Suppressor macrophage (primary cell): ENCODE data around the gene CELSR1.
"Not testable (repeated sequence)": the region's sequence is repeated elsewhere in the genome, so short reads cannot be mapped to it uniquely, and the experiment has no call there.

ENCODE experiments used
- DNase-seq, 4 experiments: peaks; one replicate each; pipeline ENCODE4 v3.0.0-alpha.2; 2020 to 2022

CELSR1 gene

GRCh38 chr22:46513908-46514550 is 23.4 kb downstream of the CELSR1 start:
- no peak for DNase-seq

GRCh38 chr22:46512683-46513082 is 24.7 kb downstream of the CELSR1 start:
- no peak for DNase-seq

GRCh38 chr22:46512039-46512370 is 25.4 kb downstream of the CELSR1 start:
- DNase-seq: no peak

- no peak for DNase-seq
These were observed 26.0 kb downstream of the CELSR1 start for GRCh38 chr22:46511151-46512038.

GRCh38 chr22:46509416-46510089 is 27.9 kb downstream of the CELSR1 start:
- DNase-seq: no peak

GRCh38 chr22:46508491-46508999 is 28.9 kb downstream of the CELSR1 start:
- no peak for DNase-seq

GRCh38 chr22:46507451-46508425 is 29.7 kb downstream of the CELSR1 start:
- DNase-seq: no peak

GRCh38 chr22:46504584-46504983 is 32.8 kb downstream of the CELSR1 start:
- no peak for DNase-seq

GRCh38 chr22:46502440-46503175 is 34.8 kb downstream of the CELSR1 start:
- peak; percentile 23 to 58 (median 36) for DNase-seq

- DNase-seq: peak; percentile 48 to 70 (median 56)
These were observed 35.7 kb downstream of the CELSR1 start for GRCh38 chr22:46501701-46502100.

- not testable (repeated sequence) for DNase-seq
These were observed 36.2 kb downstream of the CELSR1 start for GRCh38 chr22:46501265-46501664.

- no peak for DNase-seq
These were observed 37.2 kb downstream of the CELSR1 start for GRCh38 chr22:46500201-46500600.

- DNase-seq: no peak
These were observed 37.6 kb downstream of the CELSR1 start for GRCh38 chr22:46499805-46500189.

GRCh38 chr22:46491946-46492345 is 45.5 kb downstream of the CELSR1 start:
- DNase-seq: no peak

- DNase-seq: no peak
These were observed 46.9 kb downstream of the CELSR1 start for GRCh38 chr22:46490538-46490937.

GRCh38 chr22:46486996-46487717 is 50.3 kb downstream of the CELSR1 start:
- no peak for DNase-seq

GRCh38 chr22:46484861-46485595 is 52.4 kb downstream of the CELSR1 start:
- no peak for DNase-seq

GRCh38 chr22:46484156-46484860 is 53.1 kb downstream of the CELSR1 start:
- no peak for DNase-seq

GRCh38 chr22:46483353-46483752 is 54.1 kb downstream of the CELSR1 start:
- peak; percentile 31 to 73 (median 66) for DNase-seq
